PC-3 (cell line): ENCODE measurements around the gene PCNX2. TPM values are rescaled to one million over a fixed set of nuclear protein-coding genes. Genes with fewer than 3 reads are reported as not detected.

Experiments
- ATAC-seq: fragments of 200-7000 bp; cut with Tn5 transposase; 2 replicates; pipeline ENCODE4 v1.9.1; 2020; ENCODE audit warnings: mild to moderate bottlenecking, moderate library complexity
- BruUV-seq: library from RNA; stranded (reverse); fragments of 400-500 nt; replicated peaks from 2 replicates; lab custom pipeline; 2021; lab: Mats Ljungman, UMichigan
- CTCF ChIA-PET: fragments of 300-600 bp; sonication (Branson Sonifier 250); formaldehyde crosslinking; loops from one replicate; lab custom pipeline; 2022; ENCODE audit warnings: antibody characterized with exemption; lab: Charles Lee
- POLR2A ChIA-PET: fragments of 300-600 bp; sonication (Branson Sonifier 250); formaldehyde crosslinking; loops from one replicate; lab custom pipeline; 2022; ENCODE audit warnings: antibody characterized with exemption; ENCODE audit not compliant: unreplicated experiment; lab: Charles Lee
- DNase-seq: peaks from one replicate; pipeline ENCODE4 v3.0.0-alpha.2; 2015
- H2AFZ ChIP-seq: fragments of 300-600 bp; sonication (generic); 2 replicates; pipeline ENCODE4 v1.6.0; 2016; ENCODE audit warnings: antibody characterized with exemption, low read length
- H3F3A ChIP-seq: fragments of 300-600 bp; sonication (generic); one replicate; pipeline ENCODE4 v1.6.0; 2017; ENCODE audit warnings: antibody characterized with exemption, low read length, control low read depth, mild to moderate bottlenecking; ENCODE audit not compliant: unreplicated experiment
- H3K27ac ChIP-seq: fragments of 300-600 bp; sonication (generic); 2 replicates; pipeline ENCODE4 v1.5.1; 2016; ENCODE audit warnings: mild to moderate bottlenecking, low read length
- H3K27me3 ChIP-seq: fragments of 300-600 bp; sonication (generic); 2 replicates; pipeline ENCODE4 v1.6.1; 2016; ENCODE audit warnings: low read length, mixed read lengths
- H3K36me3 ChIP-seq: fragments of 300-600 bp; sonication (generic); 2 replicates; pipeline ENCODE4 v1.6.1; 2016; ENCODE audit warnings: low read depth, mixed run types, low read length, mixed read lengths
- H3K4me1 ChIP-seq: fragments of 300-600 bp; sonication (generic); 2 replicates; pipeline ENCODE4 v1.5.1; 2016; ENCODE audit warnings: low read length; ENCODE audit not compliant: insufficient read depth
- H3K4me2 ChIP-seq: fragments of 300-600 bp; sonication (generic); 2 replicates; pipeline ENCODE4 v1.6.0; 2016; ENCODE audit warnings: low read length
- H3K4me3 ChIP-seq: fragments of 300-600 bp; sonication (generic); 2 replicates; pipeline ENCODE4 v1.5.1; 2016; ENCODE audit warnings: mild to moderate bottlenecking, low read length, mixed read lengths
- H3K79me2 ChIP-seq: fragments of 300-600 bp; sonication (generic); 2 replicates; pipeline ENCODE4 v1.6.1; 2017; ENCODE audit warnings: low read length, mixed read lengths
- H3K9ac ChIP-seq: fragments of 300-600 bp; sonication (generic); 2 replicates; pipeline ENCODE4 v1.6.0; 2016; ENCODE audit warnings: mild to moderate bottlenecking, low read length
- H3K9me2 ChIP-seq: fragments of 300-600 bp; sonication (generic); replicated peaks from 2 replicates; pipeline ENCODE4 v1.6.1; 2016; ENCODE audit warnings: mixed run types, low read length, mixed read lengths
- H3K9me3 ChIP-seq: fragments of 300-600 bp; sonication (generic); 2 replicates; pipeline ENCODE4 v1.6.1; 2016; ENCODE audit warnings: low read length, mixed read lengths
- H4K20me1 ChIP-seq: fragments of 300-600 bp; sonication (generic); 2 replicates; pipeline ENCODE4 v1.6.1; 2016; ENCODE audit warnings: low read length, mixed read lengths
- EZH2 ChIP-seq: fragments of 300-600 bp; sonication (generic); IDR thresholded peaks from one replicate; pipeline ENCODE4 v1.6.1; 2017; ENCODE audit warnings: antibody characterized with exemption, mild to moderate bottlenecking, low read length; ENCODE audit not compliant: unreplicated experiment
- EZH2phosphoT487 ChIP-seq: fragments of 300-600 bp; sonication (generic); IDR thresholded peaks from 2 replicates; pipeline ENCODE4 v1.6.1; 2018; ENCODE audit warnings: mild to moderate bottlenecking, antibody characterized with exemption, low read length, borderline replicate concordance
- intact Hi-C: fragments of 100-400 bp; cut with micrococcal nuclease; formaldehyde crosslinking; loops from 2 replicates; pipeline ENCODE4 v1.9.0; 2023
- total RNA-seq: library from RNA; depleted of rRNA; stranded (reverse); fragments of >200 nt; gene quantifications from 2 replicates; pipeline ENCODE4 v1.2.3, GENCODE V29; 2014
- TF ChIP-seq, protein P1 (sequence below): fragments of 300-600 bp; sonication (generic); conservative IDR thresholded peaks from 2 replicates; pipeline ENCODE4 v1.5.1; 2017; ENCODE audit warnings: antibody characterized with exemption, low read depth, mild to moderate bottlenecking, low read length

PCNX2 gene
- total RNA-seq, 1 experiment from 2014 or later, result 17.3 TPM

DNA sequence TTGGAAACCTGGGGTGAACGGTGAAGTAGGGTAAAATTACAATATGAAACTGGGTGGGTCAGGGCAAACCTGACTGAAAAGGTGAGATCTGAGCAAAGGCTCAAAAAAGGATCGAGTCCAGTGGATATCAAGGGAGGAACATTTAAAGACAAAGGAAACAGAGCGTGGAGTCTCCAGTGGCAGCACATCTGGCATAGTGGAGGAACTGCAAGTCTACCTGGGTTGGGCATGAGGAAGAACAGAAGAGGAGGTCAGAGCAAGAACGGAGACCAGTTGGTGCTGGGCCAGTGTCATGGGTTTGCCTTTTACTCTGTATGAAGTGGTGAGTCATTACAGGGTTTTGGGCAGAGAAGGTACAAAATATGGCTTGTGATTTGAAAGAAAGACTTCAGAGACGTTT, 181.4 kb downstream of the PCNX2 start:
- POLR2A ChIA-PET, result no interaction called here
- Histone ChIP-seq H3K9me2 (no peaks in the 10 kb centered on the region), H3K27ac (peak overlapping the region; percentile 97), H4K20me1 (no peaks in the 10 kb centered on the region), H3K4me1 (peaks cover 39% of the 10 kb centered on the region), H3K9me3 (no peaks in the 10 kb centered on the region), H3K79me2 (no peaks in the 10 kb centered on the region), H2AFZ (0 out of 2 replicates have a peak overlapping the region, but pooled peaks have one; percentile 4), H3K9ac (peak overlapping the region; percentile 91), H3K36me3 (peaks cover 9% of the 10 kb centered on the region; the same call in 1 of the 2 replicates), H3K27me3 (no peaks in the 10 kb centered on the region), H3F3A (peaks cover 17% of the 10 kb centered on the region), H3K4me2 (peak overlapping the region; percentile 80), H3K4me3 (peak overlapping the region; percentile 55)
- CTCF ChIA-PET, result interaction anchor here (1.0 kb wide), 1 partner anchor 54 kb away, joined by 3 read pairs; no protein-coding TSS in a partner anchor
- ATAC-seq (peak; percentile 18), DNase-seq (peak; percentile 68)
- intact Hi-C loops, result no loop called here
- BruUV-seq, result no TSS peak
- TF ChIP-seq EZH2phosphoT487 (no peak), EZH2 (no peak)
- TF ChIP-seq, protein P1, sequence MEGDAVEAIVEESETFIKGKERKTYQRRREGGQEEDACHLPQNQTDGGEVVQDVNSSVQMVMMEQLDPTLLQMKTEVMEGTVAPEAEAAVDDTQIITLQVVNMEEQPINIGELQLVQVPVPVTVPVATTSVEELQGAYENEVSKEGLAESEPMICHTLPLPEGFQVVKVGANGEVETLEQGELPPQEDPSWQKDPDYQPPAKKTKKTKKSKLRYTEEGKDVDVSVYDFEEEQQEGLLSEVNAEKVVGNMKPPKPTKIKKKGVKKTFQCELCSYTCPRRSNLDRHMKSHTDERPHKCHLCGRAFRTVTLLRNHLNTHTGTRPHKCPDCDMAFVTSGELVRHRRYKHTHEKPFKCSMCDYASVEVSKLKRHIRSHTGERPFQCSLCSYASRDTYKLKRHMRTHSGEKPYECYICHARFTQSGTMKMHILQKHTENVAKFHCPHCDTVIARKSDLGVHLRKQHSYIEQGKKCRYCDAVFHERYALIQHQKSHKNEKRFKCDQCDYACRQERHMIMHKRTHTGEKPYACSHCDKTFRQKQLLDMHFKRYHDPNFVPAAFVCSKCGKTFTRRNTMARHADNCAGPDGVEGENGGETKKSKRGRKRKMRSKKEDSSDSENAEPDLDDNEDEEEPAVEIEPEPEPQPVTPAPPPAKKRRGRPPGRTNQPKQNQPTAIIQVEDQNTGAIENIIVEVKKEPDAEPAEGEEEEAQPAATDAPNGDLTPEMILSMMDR, result no peak

DNA sequence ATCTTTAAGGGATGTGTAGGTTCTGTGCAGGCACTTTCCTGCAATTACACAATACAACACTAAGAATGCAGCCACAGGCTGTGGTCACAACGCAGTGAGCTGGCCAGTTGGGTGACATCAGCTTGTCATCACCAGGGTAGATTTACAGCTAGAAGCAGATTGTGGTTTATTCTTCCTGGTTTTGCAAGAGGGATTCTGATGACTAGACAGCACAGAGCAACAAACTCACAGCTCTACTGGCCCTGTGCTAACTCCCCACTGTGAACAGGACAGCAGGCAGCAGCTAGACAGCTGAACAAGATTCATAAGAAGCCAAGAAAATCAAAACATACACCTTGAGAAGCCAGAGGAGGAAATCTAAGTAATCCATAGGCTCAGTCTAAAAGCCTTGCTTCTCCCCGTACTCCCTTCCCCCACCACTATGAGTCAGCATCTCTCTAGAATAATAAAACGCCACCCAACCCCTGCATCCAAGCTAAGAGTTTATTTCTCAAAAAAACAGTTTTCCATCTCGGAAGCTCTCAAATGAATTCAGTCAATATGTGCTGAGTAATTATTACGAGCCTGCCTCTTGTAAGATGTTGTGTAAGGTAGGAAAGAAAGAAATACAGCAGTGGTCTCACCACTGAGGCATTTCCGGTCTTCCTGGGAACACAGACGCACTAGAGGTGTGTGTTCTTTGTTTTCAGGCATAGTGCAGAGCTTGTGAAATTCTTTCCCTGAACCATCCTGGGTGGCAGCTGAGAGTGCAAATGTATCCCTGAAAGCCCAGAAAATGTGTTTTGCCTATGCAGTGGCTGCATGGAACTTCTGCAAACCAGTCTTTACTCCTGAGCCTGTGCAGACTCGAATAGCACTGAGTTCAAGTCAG, 182.3 kb downstream of the PCNX2 start:
- Histone ChIP-seq H3K4me1 (peaks cover 48% of the 10 kb centered on the region), H3F3A (peaks cover 17% of the 10 kb centered on the region), H3K79me2 (no peaks in the 10 kb centered on the region), H3K27me3 (no peaks in the 10 kb centered on the region), H3K9me3 (no peaks in the 10 kb centered on the region), H3K9me2 (no peaks in the 10 kb centered on the region), H2AFZ (no peak overlapping the region; the same call in 1 of the 2 replicates), H4K20me1 (no peaks in the 10 kb centered on the region), H3K36me3 (peaks cover 9% of the 10 kb centered on the region; the same call in 1 of the 2 replicates), H3K9ac (peak overlapping the region; percentile 91), H3K4me3 (peak overlapping the region; percentile 55), H3K27ac (peak overlapping the region; percentile 97), H3K4me2 (peak overlapping the region; percentile 80)
- DNase-seq (peak; percentile 99), ATAC-seq (peak; percentile 84)
- intact Hi-C loops, result loop anchor here (1.0 to 2.0 kb wide), 5 partner anchors 28 to 482 kb away; partner anchors contain the start of gene SIPA1L2
- CTCF ChIA-PET, result interaction anchor here (1.0 to 1.1 kb wide), 3 partner anchors 39 to 88 kb away, joined by 3 to 6 read pairs (median 5); no protein-coding TSS in a partner anchor
- POLR2A ChIA-PET, result interaction anchor here (0.5 to 1.2 kb wide), 4 partner anchors 22 to 448 kb away, joined by 3 to 7 read pairs (median 4); no protein-coding TSS in a partner anchor
- TF ChIP-seq EZH2phosphoT487, result no peak
- no peak for TF ChIP-seq EZH2
- TF ChIP-seq, protein P1, result no peak
- BruUV-seq, result TSS peak; percentile 83
